GM23338 (cell line): Measurements from ENCODE around the gene KIRREL3. TPM values are rescaled to one million over a fixed set of nuclear protein-coding genes. Genes with fewer than 3 reads are reported as not detected.
A peak's percentile ranks its signal among the peaks of the same experiment; 100 is the strongest.

ENCODE experiments used
- ATAC-seq: fragments of 200-7000 bp; cut with Tn5 transposase; 3 replicates; pipeline ENCODE4 v1.9.1; 2020
- DNase-seq: peaks from one replicate; pipeline ENCODE4 v3.0.0-alpha.2; 2015; ENCODE audit warnings: low spot score
- H2AFZ ChIP-seq: fragments of 200-600 bp; sonication (generic); 2 replicates; pipeline ENCODE4 v1.8.0; 2016; ENCODE audit warnings: antibody characterized with exemption, mild to moderate bottlenecking, moderate library complexity
- H3F3A ChIP-seq: fragments of 200-600 bp; sonication (generic); replicated peaks from 2 replicates; pipeline ENCODE4 v1.8.0; 2017; ENCODE audit warnings: antibody characterized with exemption, mixed run types, low read depth
- H3K27ac ChIP-seq: fragments of 200-600 bp; sonication (generic); 2 replicates; pipeline ENCODE4 v1.6.1; 2016; ENCODE audit warnings: low read depth
- H3K27me3 ChIP-seq: fragments of 200-600 bp; sonication (generic); 2 replicates; pipeline ENCODE4 v1.8.0; 2016; ENCODE audit warnings: mild to moderate bottlenecking, mixed run types, moderate library complexity; ENCODE audit not compliant: insufficient read depth
- H3K36me3 ChIP-seq: fragments of 200-600 bp; sonication (generic); 2 replicates; pipeline ENCODE4 v1.8.0; 2016; ENCODE audit warnings: mild to moderate bottlenecking; ENCODE audit not compliant: insufficient read depth
- H3K4me1 ChIP-seq: fragments of 200-600 bp; sonication (generic); 2 replicates; pipeline ENCODE4 v1.8.0; 2016; ENCODE audit warnings: mild to moderate bottlenecking, moderate library complexity; ENCODE audit not compliant: insufficient read depth
- H3K4me2 ChIP-seq: fragments of 200-600 bp; sonication (generic); 2 replicates; pipeline ENCODE4 v1.7.1; 2017; ENCODE audit warnings: mixed run types
- H3K4me3 ChIP-seq: fragments of 200-600 bp; sonication (generic); 2 replicates; pipeline ENCODE4 v1.6.1; 2016; ENCODE audit warnings: mixed run types
- H3K79me2 ChIP-seq: fragments of 200-600 bp; sonication (generic); replicated peaks from 2 replicates; pipeline ENCODE4 v1.8.0; 2017; ENCODE audit warnings: mild to moderate bottlenecking; ENCODE audit not compliant: insufficient read depth
- H3K9me2 ChIP-seq: fragments of 200-600 bp; sonication (generic); 2 replicates; pipeline ENCODE4 v1.8.0; 2017; ENCODE audit not compliant: insufficient read depth
- H4K20me1 ChIP-seq: fragments of 200-600 bp; sonication (generic); replicated peaks from 2 replicates; pipeline ENCODE4 v1.8.0; 2017; ENCODE audit warnings: mild to moderate bottlenecking; ENCODE audit not compliant: insufficient read depth
- H3K27ac Mint-ChIP-seq: 2 replicates; pipeline ENCODE4 v1.8.0; 2020; ENCODE audit warnings: inconsistent platforms, mild to moderate bottlenecking, moderate library complexity, mixed read lengths
- H3K27me3 Mint-ChIP-seq: 3 replicates; pipeline ENCODE4 v1.8.0; 2022; ENCODE audit warnings: low read depth, mild to moderate bottlenecking, moderate library complexity, mixed read lengths, inconsistent platforms; ENCODE audit not compliant: insufficient read depth, poor library complexity
- H3K36me3 Mint-ChIP-seq: 3 replicates; pipeline ENCODE4 v1.8.0; 2021; ENCODE audit warnings: low read depth, mild to moderate bottlenecking, inconsistent platforms, moderate library complexity, mixed read lengths
- H3K4me1 Mint-ChIP-seq: 3 replicates; pipeline ENCODE4 v1.8.0; 2020; ENCODE audit warnings: mild to moderate bottlenecking, inconsistent platforms, mixed read lengths
- H3K4me3 Mint-ChIP-seq: 3 replicates; pipeline ENCODE4 v1.8.0; 2021; ENCODE audit warnings: moderate library complexity, mild to moderate bottlenecking, inconsistent platforms, mixed read lengths
- H3K9me3 Mint-ChIP-seq: 3 replicates; pipeline ENCODE4 v1.8.0; 2020; ENCODE audit warnings: moderate library complexity, mild to moderate bottlenecking, inconsistent platforms, mixed read lengths
- CREB1 ChIP-seq: fragments of 250-450 bp; sonication (Bioruptor Pico); IDR thresholded peaks from 2 replicates; pipeline ENCODE4 v1.5.0; 2020; ENCODE audit warnings: low read depth, mild to moderate bottlenecking, moderate library complexity
- EZH2 ChIP-seq: fragments of 200-600 bp; sonication (generic); IDR thresholded peaks from one replicate; pipeline ENCODE4 v1.8.0; 2017; ENCODE audit warnings: antibody characterized with exemption, mild to moderate bottlenecking, low read depth; ENCODE audit not compliant: unreplicated experiment
- EZH2phosphoT487 ChIP-seq: fragments of 200-600 bp; sonication (generic); IDR thresholded peaks from one replicate; pipeline ENCODE4 v1.8.1; 2018; ENCODE audit warnings: antibody characterized with exemption; ENCODE audit not compliant: unreplicated experiment
- JUNB ChIP-seq: IDR thresholded peaks from one replicate; pipeline ENCODE4 v1.6.1; 2016; ENCODE audit warnings: antibody characterized with exemption; ENCODE audit not compliant: unreplicated experiment
- NANOG ChIP-seq: IDR thresholded peaks from 2 replicates; pipeline ENCODE4 v1.6.1; 2016; ENCODE audit warnings: antibody characterized with exemption, borderline replicate concordance
- POLR2AphosphoS5 ChIP-seq: IDR thresholded peaks from 2 replicates; pipeline ENCODE4 v1.6.1; 2016; ENCODE audit warnings: antibody characterized with exemption, low read depth
- ZNF331 ChIP-seq: fragments of 250-450 bp; sonication (Bioruptor Pico); IDR thresholded peaks from 2 replicates; pipeline ENCODE4 v1.5.0; 2020; ENCODE audit warnings: low read depth, mild to moderate bottlenecking, moderate library complexity
- polyA plus RNA-seq: library from polyadenylated mRNA; unstranded; fragments of >200 nt; fragmentation: Nextera tagmentation; extraction: Ambion mirVana; gene quantifications from 2 replicates; pipeline ENCODE4 v1.2.1, GENCODE V29; 2016
- total RNA-seq: library from RNA; depleted of rRNA; stranded (reverse); fragments of >200 nt; shearing (Covaris generic); gene quantifications from 2 replicates; pipeline ENCODE4 v1.2.3, GENCODE V29; 2014
- TF ChIP-seq, protein P1 (sequence below): IDR thresholded peaks from 2 replicates; pipeline ENCODE4 v1.6.1; 2016; ENCODE audit warnings: antibody characterized with exemption
- TF ChIP-seq, protein P2 (sequence below), 2 experiments: fragments of 200-600 bp in 1 of 2; sonication (generic) in 1 of 2; conservative IDR thresholded peaks; 2 replicates each; pipeline versions ENCODE4 v1.5.1 to v1.6.1; 2016 to 2017; ENCODE audit warnings: antibody characterized with exemption in 2 of 2, low read depth in 2 of 2, mild to moderate bottlenecking in 2 of 2, moderate library complexity in 1 of 2
- TF ChIP-seq, protein P3 (sequence below): IDR thresholded peaks from one replicate; pipeline ENCODE4 v1.6.1; 2018; ENCODE audit warnings: antibody characterized with exemption; ENCODE audit not compliant: unreplicated experiment

The KIRREL3 gene
- total and polyA plus RNA-seq, 2 experiments from 2014 or later, result 0.13 to 1.5 TPM

DNA sequence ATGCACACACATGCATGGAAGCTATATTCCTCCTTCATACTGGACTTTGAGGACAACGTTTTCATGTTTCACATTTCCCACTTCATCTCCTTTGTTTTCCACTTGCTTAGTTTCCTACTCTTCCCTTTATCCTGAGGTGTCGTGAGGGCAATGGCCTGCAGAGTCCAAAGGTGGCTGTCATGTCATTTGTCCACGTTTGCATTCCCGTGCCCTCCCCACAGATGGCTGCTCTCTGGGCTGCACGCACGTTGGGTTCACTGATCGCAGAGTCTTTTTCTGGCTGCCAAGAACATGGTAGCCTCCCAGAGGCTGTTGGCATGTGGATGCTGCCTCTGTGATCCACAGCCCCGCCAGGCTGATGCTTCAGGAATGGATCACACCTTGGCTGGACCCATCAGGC, 389.1 kb downstream of the KIRREL3 start:
- Mint-ChIP-seq H3K9me3 (no peaks in the 10 kb centered on the region), H3K4me3 (no peak overlapping the region), H3K4me1 (peaks cover 30% of the 10 kb centered on the region), H3K27me3 (peaks cover 13% of the 10 kb centered on the region), H3K27ac (no peak overlapping the region), H3K36me3 (no peaks in the 10 kb centered on the region)
- ATAC-seq, result no peak
- Histone ChIP-seq H3K79me2 (no peaks in the 10 kb centered on the region), H2AFZ (no peak overlapping the region), H3K4me2 (no peak overlapping the region), H3K4me1 (peaks cover 30% of the 10 kb centered on the region), H3K36me3 (no peaks in the 10 kb centered on the region), H3K9me2 (no peaks in the 10 kb centered on the region), H4K20me1 (no peaks in the 10 kb centered on the region), H3K27me3 (no peaks in the 10 kb centered on the region), H3F3A (0 out of 2 replicates have a peak, but pooled peaks cover 4% of the 10 kb centered on the region), H3K27ac (no peak overlapping the region), H3K4me3 (no peak overlapping the region)
- DNase-seq, result no peak
- TF ChIP-seq, protein P1, sequence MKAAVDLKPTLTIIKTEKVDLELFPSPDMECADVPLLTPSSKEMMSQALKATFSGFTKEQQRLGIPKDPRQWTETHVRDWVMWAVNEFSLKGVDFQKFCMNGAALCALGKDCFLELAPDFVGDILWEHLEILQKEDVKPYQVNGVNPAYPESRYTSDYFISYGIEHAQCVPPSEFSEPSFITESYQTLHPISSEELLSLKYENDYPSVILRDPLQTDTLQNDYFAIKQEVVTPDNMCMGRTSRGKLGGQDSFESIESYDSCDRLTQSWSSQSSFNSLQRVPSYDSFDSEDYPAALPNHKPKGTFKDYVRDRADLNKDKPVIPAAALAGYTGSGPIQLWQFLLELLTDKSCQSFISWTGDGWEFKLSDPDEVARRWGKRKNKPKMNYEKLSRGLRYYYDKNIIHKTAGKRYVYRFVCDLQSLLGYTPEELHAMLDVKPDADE, result no peak
- TF ChIP-seq EZH2, result no peak

DNA sequence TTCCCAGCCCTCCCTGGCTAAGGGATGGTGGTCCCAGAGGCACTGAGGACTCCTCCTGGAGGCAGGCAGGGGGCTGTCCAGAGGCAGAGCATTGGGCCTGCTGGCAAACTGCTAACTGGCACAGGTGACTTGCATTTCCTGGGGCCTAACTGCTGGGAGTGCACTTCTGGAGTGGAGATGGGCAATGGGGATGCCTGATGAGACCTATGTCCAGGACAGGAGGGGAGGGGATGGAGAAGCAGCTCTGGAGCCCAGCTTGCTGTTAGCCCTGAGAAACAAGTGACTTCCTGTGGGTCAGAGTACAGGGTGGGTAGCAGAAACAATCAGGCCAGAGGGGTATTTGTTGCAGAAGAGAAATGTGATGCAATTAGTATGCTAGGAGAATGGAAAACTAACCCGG, 391.9 kb downstream of the KIRREL3 start:
- Histone ChIP-seq H3K4me3 (no peak overlapping the region), H3K79me2 (no peaks in the 10 kb centered on the region), H4K20me1 (no peaks in the 10 kb centered on the region), H3K36me3 (no peaks in the 10 kb centered on the region), H3K4me1 (peaks cover 32% of the 10 kb centered on the region), H3K4me2 (peak overlapping the region; percentile 63), H3K27ac (peak overlapping the region; percentile 79), H3F3A (0 out of 2 replicates have a peak, but pooled peaks cover 4% of the 10 kb centered on the region), H2AFZ (no peak overlapping the region), H3K27me3 (no peaks in the 10 kb centered on the region), H3K9me2 (no peaks in the 10 kb centered on the region)
- no peaks in the 10 kb centered on the region for H3K36me3 Mint-ChIP-seq
- peaks cover 17% of the 10 kb centered on the region for H3K27me3 Mint-ChIP-seq
- H3K9me3 Mint-ChIP-seq, result no peaks in the 10 kb centered on the region; the same call in 2 of the 3 replicates
- H3K4me1 Mint-ChIP-seq, result peaks cover 34% of the 10 kb centered on the region
- H3K27ac Mint-ChIP-seq, result no peak overlapping the region
- no peak overlapping the region; the same call in 2 of the 3 replicates for H3K4me3 Mint-ChIP-seq
- ATAC-seq (peak; percentile 5; the same call in 1 of the 3 replicates), DNase-seq (no peak)
- TF ChIP-seq, protein P1, result no peak
- TF ChIP-seq ZNF331 (CRISPR knock-in tag) (no peak), POLR2AphosphoS5 (no peak), JUNB (no peak), CREB1 (CRISPR knock-in tag) (no peak), EZH2phosphoT487 (no peak), EZH2 (no peak), NANOG (no peak)
- TF ChIP-seq, protein P2, sequence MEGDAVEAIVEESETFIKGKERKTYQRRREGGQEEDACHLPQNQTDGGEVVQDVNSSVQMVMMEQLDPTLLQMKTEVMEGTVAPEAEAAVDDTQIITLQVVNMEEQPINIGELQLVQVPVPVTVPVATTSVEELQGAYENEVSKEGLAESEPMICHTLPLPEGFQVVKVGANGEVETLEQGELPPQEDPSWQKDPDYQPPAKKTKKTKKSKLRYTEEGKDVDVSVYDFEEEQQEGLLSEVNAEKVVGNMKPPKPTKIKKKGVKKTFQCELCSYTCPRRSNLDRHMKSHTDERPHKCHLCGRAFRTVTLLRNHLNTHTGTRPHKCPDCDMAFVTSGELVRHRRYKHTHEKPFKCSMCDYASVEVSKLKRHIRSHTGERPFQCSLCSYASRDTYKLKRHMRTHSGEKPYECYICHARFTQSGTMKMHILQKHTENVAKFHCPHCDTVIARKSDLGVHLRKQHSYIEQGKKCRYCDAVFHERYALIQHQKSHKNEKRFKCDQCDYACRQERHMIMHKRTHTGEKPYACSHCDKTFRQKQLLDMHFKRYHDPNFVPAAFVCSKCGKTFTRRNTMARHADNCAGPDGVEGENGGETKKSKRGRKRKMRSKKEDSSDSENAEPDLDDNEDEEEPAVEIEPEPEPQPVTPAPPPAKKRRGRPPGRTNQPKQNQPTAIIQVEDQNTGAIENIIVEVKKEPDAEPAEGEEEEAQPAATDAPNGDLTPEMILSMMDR (conservative IDR thresholded peaks at IDR 0.05; ENCODE audit: low read depth in 2 of 2), result no peak; a peak in 1 of 4 replicates
- TF ChIP-seq, protein P3, sequence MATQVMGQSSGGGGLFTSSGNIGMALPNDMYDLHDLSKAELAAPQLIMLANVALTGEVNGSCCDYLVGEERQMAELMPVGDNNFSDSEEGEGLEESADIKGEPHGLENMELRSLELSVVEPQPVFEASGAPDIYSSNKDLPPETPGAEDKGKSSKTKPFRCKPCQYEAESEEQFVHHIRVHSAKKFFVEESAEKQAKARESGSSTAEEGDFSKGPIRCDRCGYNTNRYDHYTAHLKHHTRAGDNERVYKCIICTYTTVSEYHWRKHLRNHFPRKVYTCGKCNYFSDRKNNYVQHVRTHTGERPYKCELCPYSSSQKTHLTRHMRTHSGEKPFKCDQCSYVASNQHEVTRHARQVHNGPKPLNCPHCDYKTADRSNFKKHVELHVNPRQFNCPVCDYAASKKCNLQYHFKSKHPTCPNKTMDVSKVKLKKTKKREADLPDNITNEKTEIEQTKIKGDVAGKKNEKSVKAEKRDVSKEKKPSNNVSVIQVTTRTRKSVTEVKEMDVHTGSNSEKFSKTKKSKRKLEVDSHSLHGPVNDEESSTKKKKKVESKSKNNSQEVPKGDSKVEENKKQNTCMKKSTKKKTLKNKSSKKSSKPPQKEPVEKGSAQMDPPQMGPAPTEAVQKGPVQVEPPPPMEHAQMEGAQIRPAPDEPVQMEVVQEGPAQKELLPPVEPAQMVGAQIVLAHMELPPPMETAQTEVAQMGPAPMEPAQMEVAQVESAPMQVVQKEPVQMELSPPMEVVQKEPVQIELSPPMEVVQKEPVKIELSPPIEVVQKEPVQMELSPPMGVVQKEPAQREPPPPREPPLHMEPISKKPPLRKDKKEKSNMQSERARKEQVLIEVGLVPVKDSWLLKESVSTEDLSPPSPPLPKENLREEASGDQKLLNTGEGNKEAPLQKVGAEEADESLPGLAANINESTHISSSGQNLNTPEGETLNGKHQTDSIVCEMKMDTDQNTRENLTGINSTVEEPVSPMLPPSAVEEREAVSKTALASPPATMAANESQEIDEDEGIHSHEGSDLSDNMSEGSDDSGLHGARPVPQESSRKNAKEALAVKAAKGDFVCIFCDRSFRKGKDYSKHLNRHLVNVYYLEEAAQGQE, result no peak
